GM12872 (cell line): Measurements from ENCODE around the gene NR2F1-AS1.

Source experiments
- TF ChIP-seq, protein P1 (sequence below): IDR thresholded peaks from 3 replicates; pipeline ENCODE4 v1.5.1; 2011; ENCODE audit warnings: low read depth, mild to moderate bottlenecking, low read length, moderate library complexity; ENCODE audit not compliant: insufficient read depth

Gene NR2F1-AS1

DNA sequence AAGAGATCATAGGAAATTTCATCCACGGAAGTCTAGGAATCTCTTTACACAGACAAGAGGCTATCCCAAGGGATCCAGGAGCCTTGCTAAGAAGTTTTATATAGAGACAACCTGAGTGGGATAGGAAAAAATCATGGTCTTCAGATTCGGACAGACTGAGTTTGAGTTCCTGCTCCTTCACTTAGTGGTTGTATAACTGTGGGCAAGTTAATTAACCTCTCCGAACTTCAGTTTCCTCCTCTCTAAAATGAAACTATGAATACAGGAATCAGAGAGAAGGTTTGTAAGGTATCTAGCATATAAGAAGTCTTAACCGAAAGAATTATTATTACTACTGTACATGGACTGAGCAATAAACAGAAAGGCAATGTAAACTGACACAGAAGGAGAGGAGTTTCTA, 35.1 kb downstream of the NR2F1-AS1 start:
- TF ChIP-seq, protein P1, sequence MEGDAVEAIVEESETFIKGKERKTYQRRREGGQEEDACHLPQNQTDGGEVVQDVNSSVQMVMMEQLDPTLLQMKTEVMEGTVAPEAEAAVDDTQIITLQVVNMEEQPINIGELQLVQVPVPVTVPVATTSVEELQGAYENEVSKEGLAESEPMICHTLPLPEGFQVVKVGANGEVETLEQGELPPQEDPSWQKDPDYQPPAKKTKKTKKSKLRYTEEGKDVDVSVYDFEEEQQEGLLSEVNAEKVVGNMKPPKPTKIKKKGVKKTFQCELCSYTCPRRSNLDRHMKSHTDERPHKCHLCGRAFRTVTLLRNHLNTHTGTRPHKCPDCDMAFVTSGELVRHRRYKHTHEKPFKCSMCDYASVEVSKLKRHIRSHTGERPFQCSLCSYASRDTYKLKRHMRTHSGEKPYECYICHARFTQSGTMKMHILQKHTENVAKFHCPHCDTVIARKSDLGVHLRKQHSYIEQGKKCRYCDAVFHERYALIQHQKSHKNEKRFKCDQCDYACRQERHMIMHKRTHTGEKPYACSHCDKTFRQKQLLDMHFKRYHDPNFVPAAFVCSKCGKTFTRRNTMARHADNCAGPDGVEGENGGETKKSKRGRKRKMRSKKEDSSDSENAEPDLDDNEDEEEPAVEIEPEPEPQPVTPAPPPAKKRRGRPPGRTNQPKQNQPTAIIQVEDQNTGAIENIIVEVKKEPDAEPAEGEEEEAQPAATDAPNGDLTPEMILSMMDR = no peak

DNA sequence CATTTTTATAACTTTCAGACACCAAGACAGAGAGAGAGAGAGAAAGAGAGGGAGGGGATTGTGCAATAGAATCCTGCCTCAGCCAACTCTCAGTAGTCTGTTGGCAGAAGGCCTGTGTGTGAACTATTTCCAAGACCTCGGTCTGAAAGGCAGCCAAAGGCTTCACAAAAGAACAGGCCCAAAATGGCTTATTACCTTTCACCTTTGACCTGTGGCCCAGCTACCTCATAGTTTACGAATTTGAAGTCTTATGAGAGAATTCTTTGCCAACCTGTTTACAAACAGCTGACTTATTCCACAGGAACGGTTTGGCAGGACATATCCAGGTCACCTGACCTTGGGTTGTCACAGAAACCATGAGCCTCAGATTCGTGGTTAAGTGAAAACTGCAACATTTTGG, 48.6 kb downstream of the NR2F1-AS1 start:
- TF ChIP-seq, protein P1 = no peak

DNA sequence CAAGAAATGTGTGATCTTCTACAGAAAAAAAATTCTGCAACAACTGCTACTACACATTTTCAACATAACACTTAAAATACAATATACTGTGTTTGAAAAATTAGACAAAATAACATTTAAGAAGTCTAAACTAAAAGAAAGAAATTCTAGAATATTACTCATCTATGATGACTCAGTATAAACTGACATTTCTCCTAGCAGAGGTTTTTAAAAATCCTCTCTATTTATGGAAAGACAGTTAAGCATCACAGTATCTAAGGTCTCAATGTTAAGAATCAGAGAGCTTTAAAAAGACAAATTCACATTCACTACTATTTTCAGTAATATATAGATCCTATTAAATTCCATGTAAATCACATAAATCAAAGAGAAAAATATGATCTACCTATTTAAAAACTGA, 61.3 kb downstream of the NR2F1-AS1 start:
- TF ChIP-seq, protein P1 = no peak

DNA sequence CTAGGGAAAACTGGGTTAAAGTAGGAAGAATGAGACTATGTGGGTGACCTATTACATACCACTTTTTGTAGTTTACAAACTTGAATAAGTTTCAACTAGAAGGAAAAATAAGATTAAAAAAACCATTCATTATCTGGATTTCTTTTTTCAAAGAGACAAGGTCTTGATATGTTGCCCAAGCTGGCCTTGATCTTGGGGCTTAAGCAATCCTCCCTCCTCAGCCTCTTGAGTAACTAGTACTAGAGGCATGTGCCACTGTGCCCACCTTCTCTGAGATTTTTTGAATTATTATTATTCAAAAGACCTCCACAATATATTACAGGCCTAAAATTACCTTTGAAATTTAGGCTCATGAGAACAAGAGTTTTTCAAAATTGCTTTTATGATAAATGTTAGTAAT, 63.2 kb downstream of the NR2F1-AS1 start:
- TF ChIP-seq, protein P1 = no peak

DNA sequence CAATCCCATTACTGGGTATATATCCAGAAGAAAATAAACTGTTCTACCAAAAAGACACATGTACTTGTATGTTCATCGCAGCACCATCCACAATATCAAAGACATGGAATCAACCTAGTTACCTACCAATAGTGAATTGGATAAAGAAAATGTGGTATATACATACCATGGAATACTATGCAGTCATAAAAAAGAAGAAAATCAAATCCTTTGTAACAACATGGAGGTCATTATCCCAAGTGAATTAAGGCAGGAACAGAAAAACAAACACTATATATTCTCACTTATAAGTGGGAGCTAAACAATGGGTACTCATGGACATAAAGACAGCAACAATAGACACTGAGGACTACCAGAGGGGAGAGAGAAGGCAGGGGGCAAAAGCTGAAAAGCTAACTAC, 67.7 kb downstream of the NR2F1-AS1 start:
- TF ChIP-seq, protein P1 = no peak

DNA sequence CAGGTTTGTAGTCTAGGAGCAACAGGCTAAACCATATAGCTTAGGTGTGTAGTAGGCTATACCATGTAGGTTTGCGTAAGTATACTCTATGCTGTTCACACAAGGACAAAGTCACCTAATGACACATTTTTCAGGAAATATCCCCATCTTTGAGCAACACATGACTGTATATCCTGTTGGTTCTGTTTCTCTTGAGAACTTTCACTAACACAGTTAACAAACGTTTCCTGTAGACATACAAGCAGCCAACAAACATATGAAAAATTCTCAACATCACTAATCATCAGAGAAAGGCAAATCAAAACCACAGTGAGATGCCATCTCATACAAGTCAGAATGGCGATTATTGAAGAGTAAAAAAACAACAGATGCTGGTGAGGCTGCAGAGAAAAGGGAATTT, 68.2 kb downstream of the NR2F1-AS1 start:
- TF ChIP-seq, protein P1 = no peak

DNA sequence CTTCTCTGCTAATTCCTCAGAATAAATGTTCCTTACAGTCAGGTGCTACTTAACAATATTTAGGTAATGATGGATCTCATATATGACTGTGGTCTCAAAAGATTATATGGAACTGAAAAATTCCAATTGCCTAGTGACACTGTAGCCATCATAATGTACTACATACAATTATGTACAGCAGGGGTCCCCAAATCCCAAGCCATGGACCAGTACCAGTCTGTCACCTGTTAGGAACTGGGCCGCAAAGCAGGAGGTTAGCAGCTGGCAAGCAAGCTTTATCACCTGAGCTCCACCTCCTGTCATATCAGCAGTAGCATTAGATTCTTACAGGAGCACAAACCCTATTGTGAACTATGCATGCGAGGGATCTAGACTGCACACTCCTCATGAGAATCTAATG, 69.6 kb downstream of the NR2F1-AS1 start:
- TF ChIP-seq, protein P1 = no peak

DNA sequence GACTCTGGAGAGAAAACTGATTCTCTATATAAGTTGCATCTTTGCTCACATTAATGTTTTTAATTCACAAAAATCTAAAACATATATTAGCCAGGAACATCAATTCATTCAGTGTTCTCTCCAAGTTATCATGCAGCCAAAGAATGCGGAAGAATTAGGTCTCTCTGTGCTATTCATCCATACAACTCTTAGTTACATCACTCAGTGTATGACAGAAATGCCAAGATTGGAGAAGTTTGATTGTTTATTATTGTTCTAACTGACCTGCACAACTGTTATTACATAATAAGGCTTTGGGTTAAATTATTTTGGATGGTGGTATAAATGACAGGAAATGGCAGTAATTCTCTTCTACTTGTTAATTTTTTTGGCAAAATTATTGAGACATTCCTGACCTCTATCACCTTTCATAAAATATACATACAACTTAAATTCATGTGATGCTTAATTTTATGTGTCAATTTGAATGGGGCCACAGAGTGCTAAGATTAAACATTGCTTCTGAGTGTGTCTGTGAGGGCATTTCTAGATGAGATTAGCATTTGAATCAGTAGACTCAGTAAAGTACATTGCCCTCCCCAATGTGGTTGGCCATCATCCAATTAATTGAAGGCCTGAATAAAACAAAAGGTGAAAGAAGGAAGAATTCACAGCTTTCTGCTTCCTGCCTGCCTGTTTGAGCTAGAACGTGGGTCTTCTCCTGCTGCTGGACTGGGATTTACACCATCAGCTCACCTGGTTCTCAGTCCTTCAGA, 70.2 kb downstream of the NR2F1-AS1 start:
- TF ChIP-seq, protein P1 = no peak
